Peyer's patch (tissue), 4 donors: ENCODE results near the gene SLC6A18.

Experiments used
- POLR2A ChIP-seq, 2 donors: fragments of 450-650 bp; IDR thresholded peaks; one replicate each; pipeline ENCODE4 v1.5.1; 2017; ENCODE audit warnings: antibody characterized with exemption in 2 of 2, mild to moderate bottlenecking in 2 of 2, moderate library complexity in 2 of 2
- TF ChIP-seq, protein P1 (sequence below), 6 experiments: fragments of 450-650 bp in 4 of 6; fragments of 200-600 bp in 2 of 6; sonication (generic) in 1 of 6; IDR thresholded peaks; one replicate each; pipeline ENCODE4 v1.5.1; 2017 to 2019; ENCODE audit warnings: antibody characterized with exemption in 6 of 6, mild to moderate bottlenecking in 3 of 6, moderate library complexity in 1 of 6

GRCh38 chr5:1280177-1281037, 55.2 kb downstream of the SLC6A18 start:
- TF ChIP-seq, protein P1, sequence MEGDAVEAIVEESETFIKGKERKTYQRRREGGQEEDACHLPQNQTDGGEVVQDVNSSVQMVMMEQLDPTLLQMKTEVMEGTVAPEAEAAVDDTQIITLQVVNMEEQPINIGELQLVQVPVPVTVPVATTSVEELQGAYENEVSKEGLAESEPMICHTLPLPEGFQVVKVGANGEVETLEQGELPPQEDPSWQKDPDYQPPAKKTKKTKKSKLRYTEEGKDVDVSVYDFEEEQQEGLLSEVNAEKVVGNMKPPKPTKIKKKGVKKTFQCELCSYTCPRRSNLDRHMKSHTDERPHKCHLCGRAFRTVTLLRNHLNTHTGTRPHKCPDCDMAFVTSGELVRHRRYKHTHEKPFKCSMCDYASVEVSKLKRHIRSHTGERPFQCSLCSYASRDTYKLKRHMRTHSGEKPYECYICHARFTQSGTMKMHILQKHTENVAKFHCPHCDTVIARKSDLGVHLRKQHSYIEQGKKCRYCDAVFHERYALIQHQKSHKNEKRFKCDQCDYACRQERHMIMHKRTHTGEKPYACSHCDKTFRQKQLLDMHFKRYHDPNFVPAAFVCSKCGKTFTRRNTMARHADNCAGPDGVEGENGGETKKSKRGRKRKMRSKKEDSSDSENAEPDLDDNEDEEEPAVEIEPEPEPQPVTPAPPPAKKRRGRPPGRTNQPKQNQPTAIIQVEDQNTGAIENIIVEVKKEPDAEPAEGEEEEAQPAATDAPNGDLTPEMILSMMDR (IDR thresholded peaks at IDR 0.05): no peak
- no peak for TF ChIP-seq POLR2A (IDR thresholded peaks at IDR 0.05)
